TTC549 (cell line): ENCODE measurements around the gene FAM24B.

Experiments
- FAIRE-seq: peaks from 2 replicates; lab custom pipeline; 2012; peaks lifted over from hg19 to GRCh38; lab: Jason Lieb, UNC

The FAM24B gene

DNA sequence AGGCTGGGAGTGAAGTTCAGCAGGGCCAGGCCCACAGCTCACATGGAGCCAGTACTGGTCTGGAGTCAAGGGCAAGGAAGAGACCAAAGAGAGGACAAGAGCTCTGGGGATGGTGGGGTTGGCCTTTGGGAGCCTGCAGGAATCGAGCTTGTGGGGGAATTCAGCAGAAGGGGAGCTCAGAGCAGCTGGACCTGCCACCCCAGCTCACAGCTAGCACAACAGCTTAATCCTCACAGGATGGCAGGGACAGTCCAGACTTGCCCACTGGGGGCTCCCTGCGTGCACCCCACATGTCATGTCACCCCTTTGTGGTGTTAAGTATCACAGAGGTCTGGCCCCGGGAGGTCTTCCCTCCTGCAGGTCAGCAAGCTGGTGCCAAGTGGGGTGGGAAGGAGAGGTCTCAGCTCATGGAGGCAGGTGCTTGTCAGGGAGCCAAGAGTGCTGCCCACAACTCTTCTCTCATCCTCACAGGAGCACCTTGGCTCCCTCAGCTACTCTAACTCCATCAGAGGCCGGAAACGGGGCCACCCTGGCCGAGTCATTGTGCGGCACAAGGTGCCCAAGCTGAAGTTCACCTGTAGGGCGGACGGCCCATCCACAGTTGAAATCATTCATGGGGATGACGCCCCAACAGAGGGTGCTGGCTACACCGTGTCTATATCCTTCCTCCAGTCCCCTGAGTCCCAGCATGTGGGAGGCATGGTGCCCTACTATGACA is 56.2 kb downstream of the FAM24B start:
- FAIRE-seq: no peak

DNA sequence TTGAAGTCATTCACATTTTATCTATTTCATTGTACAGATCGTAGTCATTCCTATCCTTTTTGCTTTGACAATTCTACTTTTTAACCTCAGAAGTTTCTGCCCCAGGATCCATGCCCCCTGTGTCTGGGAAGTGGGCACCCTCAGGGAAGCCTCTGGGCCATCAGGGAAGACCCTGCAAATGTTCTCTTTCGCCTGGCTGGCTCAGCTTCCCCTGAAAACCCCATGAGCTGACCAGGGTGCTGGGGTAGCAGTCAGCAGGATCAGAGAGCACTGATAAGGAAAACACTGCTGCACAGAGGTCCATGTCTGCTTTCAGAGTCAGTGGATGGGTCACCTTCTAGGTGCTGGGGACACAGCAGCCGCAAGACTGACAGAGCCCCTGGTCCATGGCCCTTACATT is 57.6 kb downstream of the FAM24B start:
- FAIRE-seq: no peak

- no peak for FAIRE-seq
Measured at GRCh38 chr10:122815458-122815857, 63.9 kb downstream of the FAM24B start.

DNA sequence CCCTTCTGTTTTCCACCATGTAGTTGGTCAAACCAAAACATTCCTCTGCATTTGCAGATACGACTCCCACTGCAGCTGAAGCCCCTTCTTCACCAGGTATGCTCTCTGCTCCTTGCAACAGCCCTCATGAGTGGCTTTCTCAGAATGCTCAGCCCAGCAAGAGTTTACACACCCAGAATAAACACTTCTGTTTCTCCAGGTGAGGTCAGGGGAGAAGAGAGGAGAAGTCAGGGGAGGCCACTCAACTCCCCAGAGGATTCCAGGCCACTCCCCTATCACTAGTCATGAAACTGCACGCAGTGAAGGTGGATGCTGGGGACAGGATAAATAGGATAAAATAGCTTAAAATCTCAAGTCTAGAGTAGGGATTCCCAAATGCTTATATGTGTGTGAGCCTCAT is 64.9 kb downstream of the FAM24B start:
- no peak for FAIRE-seq

- FAIRE-seq: no peak
Measured at GRCh38 chr10:122812751-122813150, 66.6 kb downstream of the FAM24B start.

GRCh38 chr10:122802282-122802681 is 77.1 kb downstream of the FAM24B start:
- no peak for FAIRE-seq
